NCI-H226 (cell line): ENCODE measurements around the gene PIH1D2.
A peak's percentile ranks its signal among the peaks of the same experiment; 100 is the strongest.
"Not testable (repeated sequence)": the region's sequence is repeated elsewhere in the genome, so short reads cannot be mapped to it uniquely, and the experiment has no call there.

ENCODE experiments used
- DNase-seq: peaks from one replicate; pipeline ENCODE4 v3.0.0-alpha.2; 2015

PIH1D2 gene

DNA sequence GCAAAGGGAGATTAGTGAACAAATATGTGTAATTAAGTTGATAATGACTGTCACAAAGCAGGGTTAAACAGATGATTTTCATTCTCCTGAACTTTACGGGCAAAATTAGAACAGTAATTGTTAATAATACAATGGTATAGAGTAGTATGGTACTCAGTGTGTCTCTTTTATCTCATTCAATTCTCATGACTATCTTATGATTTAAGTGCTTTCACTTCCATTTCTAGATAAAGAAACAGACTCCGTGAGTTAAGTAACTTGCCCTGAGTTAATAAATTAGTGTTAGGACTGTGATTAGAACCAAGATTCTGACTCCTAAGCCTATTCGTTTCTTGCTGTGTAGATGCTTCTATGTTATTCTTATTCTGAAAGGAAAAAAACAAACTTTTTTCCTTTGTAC is 22.0 kb downstream of the PIH1D2 start:
- DNase-seq: no peak

DNA sequence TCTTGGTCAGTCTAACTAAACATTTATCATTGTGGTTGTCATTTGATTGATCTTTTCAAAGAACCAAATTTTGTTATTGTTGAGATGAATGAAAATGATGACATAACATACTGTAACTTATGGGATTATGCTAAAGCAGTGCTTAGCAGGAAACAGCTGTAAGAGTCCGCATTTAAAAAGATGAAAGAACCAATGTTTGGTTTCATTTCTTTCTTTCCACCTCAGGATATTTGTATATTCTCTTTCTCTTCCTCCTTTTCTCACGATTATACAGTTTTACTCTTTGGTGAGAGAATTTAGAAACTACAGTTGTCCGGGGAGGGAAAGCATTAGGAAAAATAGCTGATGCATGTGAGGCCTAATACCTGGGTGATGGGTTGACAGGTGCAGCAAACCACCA is 23.1 kb downstream of the PIH1D2 start:
- DNase-seq: no peak

DNA sequence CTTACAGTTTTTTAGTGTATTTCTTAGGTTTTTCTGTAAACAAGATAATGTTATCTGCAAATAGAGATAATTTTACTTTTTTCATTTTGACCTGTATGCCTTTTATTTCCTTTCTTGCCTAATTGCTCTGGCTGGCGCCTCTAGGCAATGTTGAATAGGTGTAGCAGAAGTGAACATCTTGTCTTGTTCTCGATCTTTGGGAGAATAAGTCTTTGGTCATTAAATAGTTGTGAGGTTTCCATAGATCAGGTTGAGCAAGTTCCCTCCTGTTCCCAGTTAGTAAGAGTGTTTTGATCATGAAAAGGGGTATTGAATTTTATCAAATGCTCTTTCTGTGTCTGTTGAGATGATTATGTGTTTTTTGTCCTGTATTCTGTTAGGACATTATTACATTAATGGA is 24.0 kb downstream of the PIH1D2 start:
- DNase-seq: no peak

DNA sequence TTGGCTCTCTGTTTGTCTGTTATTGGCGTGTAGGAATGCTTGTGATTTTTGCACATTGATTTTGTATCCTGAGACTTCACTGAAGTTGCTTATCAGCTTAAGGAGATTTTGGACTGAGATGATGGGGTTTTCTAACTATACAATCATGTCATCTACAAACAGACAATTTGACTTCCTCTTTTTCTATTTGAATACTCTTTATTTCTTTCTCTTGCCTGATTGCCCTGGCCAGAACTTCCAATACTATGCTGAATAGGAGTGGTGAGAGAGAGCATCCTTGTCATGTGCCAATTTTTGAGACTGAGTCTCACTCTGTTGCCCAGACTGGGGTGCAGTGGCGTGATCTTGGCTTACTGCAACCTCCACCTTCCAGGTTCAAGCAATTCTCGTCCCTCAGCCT is 25.6 kb downstream of the PIH1D2 start:
- DNase-seq: not testable (repeated sequence)

DNA sequence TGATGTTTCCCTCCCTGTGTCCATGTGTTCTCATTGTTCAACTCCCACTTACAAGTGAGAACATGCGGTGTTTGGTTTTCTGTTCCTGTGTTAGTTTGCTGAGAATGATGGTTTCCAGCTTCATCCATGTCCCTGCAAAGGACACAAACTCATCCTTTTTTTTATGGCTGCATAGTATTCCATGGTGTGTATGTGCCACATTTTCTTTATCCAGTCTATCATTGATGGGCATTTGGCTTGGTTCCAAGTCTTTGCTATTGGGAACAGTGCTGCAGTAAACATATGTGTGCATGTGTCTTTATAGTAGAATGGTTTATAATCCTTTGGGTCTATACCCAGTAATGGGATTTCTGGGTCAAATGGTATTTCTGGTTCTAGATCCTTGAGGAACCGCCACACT is 27.2 kb downstream of the PIH1D2 start:
- not testable (repeated sequence) for DNase-seq

DNA sequence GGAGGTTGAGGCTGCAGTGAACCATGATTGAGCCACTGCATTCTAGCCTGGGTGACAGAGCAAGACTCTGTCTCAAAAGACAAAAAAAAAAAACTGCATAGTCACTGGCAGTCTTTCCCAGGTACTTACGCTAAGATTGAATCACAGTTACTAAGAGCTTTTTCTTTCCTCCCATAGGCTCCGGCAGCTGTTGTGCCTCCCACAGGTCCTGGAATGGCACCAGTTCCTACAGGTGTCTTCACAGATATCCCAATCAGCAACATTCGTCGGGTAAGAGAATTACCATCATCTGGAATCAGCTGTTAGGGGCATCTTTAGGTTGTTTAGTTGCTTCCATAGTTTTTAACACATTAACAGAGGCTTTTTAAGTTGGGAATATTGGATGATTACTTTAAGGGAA is 28.9 kb downstream of the PIH1D2 start:
- DNase-seq: no peak

DNA sequence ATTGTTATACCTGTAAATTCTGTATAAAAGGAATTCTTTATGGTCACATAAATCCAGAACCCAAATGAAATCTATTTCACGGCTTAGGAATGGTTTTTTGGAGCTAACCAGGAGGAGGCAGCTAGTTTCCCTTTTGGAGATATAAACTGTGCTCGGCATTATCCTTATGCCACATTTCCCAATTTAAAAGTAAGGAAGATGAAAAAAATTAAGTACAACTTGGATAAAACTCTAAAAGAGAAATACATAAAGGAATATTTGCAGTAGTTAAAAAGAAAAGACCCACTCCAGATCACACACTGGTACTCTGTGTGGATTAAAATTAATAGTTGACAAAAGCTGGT is 30.9 kb downstream of the PIH1D2 start:
- no peak for DNase-seq

DNA sequence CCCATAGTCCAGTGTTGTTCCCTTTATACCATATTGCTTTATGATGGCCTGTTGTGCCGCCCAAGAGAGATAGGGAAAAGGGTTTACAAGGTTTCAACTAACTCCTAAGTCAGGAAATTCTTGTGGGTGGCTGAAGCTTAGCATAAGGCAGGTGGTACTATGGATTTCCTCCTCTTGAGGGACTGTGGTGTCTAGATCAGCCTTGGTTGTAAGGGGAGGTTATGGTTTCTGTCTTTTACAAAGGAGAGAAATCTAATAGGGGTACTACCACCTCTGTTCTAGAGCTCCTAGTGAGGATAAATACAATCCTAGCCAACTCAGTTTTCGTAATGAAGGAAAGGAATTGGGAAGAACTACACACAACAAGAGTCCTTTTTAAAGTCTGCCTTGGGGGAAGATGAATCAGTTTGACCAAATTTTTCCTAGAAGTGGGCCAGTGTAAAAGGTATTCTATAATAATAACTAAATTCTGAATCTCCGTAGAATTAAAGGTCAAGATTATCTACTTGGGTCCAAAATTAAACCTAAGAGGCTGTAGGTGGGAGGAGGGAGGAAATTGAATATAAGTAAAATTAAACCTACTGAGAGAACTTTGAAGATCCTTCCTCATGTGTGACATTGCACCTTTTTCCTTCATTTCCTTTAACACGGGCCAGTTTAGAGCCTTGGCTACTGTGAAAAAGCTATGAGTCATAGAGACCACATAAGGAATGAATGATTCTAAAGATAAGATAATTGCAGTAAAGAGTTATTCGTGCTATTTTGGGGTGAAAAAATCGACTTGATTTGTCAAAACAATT is 31.5 kb downstream of the PIH1D2 start:
- peak; percentile 22 for DNase-seq

DNA sequence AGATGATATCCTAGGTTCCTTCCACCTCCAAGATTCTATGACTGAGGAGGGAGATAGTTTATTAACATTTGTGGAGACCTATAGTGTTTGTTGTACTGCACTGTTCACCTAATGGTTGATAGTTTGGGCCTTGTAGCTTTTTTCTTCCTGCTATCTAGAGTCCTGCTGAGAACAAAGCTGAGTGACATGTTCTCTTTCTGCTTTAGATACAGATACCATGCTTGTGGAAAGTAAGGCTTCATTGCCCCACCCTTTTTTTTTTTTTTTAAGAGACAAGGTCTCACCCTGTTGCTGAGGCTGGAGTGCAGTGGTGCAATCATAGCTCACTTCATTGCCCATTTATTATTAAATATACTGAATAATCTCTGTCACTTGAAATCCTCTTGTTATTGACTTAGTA is 36.3 kb downstream of the PIH1D2 start:
- no peak for DNase-seq

DNA sequence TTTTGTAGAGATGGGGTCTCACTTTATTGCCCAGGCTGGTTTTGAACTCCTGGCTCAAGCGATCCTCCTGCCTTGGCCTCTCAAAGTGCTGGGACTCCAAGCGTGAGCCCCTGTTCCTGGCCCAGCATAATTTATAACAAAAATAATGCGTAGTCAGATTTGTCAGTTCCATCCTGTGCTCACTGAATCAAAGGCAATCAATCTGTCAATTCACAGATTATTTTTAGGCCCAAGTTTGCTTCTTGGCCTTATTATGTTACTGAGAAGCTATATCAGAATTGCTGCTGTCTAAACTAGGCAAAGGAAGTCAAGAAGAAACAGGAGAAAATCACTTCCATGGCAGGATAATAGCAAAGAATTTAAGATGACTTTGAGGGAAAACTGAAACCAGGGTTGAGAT is 39.9 kb downstream of the PIH1D2 start:
- DNase-seq: no peak

DNA sequence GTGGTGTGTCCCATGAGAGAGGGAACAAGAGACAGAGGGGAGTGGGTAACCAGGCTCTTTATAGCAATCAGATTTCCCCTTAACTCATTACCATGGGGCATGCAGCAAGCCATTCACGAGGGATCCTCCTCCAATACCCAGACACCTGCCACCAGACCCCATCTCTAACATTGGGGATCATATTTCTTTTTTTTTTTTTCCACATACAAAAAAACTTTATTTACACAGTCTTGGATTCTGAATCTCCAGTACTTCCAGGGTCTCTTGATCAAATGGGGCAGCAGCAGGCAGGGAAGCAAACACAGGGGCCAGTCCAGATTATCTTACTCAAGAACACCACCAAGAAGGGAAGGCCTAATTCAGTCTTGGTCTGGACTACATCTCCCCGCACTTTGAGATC is 44.4 kb downstream of the PIH1D2 start:
- DNase-seq: no peak

DNA sequence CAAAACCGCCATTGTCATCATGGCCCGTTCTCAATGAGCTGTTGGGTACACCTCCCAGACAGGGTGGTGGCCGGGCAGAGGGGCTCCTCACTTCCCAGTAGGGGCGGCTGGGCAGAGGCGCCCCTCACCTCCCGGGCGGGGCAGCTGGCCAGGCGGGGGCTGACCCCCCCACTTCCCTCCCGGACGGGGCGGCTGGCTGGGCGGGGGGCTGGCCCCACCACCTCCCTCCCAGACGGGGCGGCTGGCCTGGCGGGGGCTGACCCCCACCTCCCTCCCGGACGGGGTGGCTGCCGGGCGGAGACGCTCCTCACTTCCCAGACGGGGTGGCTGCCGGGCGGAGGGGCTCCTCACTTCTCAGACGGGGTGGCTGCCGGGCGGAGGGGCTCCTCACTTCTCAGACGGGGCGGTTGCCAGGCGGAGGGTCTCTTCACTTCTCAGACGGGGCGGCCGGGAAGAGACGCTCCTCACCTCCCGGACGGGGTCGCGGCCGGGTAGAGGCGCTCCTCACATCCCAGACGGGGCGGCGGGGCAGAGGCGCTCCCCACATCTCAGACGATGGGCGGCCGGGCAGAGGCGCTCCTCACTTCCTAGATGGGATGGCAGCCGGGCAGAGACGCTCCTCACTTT is 46.9 kb downstream of the PIH1D2 start:
- not testable (repeated sequence) for DNase-seq

DNA sequence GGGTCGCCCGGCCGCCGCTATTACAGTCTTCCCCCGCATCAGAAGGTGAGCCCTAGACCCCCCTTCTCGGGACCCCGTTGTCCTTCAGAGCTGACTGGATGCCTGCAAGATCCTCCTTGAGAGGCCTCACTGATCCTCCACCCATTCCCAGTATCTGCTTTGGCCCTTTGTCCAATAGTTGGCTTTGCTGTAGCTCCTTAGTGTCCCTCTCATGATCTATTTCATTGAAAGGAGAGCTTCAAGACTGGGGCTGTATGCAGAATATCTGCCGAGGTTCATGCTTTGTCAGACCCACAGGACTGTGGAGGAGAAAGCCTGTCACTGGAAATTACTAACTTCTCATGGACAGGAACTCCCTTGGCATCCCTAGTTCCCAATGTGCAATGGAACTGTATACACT is 48.1 kb downstream of the PIH1D2 start:
- no peak for DNase-seq

DNA sequence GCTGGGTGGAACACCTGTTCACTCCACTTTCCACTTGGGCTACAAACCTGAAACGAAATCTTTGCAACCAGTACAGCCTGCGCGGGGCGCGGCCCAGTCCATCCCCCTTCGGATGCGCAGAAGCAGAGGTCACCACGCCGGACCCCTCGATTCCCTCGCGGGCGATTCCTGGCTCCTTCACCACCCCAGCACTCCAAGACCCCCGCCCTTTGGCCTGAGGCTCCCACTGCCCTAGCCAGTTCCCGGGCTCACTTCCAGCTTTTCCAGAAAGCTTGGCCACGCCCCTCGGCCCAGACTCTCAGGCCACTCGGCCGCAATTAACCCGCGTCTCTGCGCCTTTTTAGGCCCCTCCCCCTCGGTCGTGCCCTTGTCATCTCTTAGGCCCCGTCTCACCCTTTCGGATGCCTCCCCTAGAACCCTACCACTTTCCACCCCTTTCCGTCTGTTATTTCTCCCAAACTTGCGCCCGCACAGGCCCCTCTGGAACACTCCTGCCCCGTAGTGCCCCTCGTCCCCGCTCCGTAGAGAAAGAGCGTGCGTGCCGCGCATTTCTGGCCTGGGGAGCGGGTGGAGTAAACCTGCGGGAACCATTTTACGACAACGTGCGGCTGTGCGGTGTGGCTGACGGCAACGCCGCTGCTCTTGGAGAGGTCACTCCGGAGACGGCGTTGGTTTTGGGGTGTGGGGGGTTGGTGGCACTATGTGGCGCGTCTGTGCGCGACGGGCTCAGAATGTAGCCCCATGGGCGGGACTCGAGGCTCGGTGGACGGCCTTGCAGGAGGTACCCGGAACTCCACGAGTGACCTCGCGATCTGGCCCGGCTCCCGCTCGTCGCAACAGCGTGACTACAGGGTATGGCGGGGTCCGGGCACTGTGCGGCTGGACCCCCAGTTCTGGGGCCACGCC is 48.8 kb downstream of the PIH1D2 start, which contains the start of gene DLAT:
Gene DLAT (plus strand): TSS at position 636 of the 906 bp plus-strand sequence. CDS start 65 bp downstream, at position 701.
- peak; percentile 85 for DNase-seq

DNA sequence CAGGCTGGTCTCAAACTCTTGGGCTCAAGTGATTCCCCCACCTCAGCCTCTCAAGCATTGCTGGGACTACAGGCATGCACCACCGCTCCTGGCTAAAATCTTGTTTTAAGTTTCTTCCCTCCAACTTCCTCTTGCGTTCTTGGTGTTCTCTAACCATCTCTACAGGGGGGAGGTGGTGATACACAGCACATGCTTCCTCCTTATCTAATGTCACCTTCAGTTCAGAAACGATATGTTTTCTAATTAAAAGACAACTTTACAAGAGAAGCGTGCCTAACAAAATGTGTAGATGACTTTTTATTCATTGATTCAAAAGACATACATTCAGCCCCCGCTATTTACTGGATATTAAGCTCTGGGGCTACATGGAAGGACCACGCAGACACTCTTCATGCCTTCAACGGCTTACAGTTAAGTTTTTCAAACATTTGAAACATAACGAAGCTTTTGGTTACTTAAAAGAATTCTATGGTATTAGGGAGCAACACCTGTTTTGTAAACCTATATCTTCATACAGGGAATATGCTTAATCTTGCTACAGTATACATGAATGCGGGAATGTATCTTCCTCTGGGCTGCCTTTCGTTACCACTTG is 49.5 kb downstream of the PIH1D2 start:
- DNase-seq: no peak

DNA sequence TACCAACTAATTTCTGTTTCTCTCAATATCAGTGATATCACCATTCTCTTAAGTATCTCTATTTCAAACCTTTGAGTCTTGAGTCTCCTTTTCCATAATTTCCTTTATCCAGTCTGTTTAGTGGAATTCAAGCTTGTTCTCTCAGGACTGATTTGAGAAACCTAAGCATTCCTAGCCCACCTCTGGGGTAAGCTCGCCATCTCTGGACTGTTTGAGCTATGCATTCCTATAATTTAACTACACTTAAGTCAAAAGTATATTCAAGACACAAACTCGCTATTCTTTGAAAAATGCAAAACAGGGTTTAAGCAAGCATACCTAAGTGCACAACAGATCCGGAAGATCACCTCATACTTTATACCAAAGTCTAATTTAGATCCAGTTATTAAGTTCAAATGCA is 50.7 kb downstream of the PIH1D2 start:
- DNase-seq: no peak

DNA sequence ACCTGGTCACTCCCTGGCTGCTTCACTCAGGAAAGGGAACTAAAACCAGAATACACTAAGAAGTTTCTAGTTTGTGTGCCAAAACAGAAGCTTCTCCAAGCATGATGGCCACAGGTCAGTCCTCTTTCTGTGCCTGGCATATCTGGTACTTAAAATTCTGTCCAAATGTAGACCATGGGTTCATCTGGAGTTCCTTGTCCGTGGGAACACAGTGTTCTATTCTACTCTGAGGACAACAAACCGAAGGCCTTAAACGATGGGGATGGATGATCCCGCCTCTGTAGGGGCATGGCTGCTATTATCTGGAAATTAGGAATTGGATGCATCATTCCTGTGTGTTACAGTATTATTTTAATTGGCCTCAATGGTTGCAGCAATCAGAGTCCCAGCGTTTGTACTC is 54.8 kb downstream of the PIH1D2 start:
- no peak for DNase-seq
